Testis (tissue), 2 donors: Measurements from ENCODE around the gene HERC4.

ENCODE experiments used
- POLR2A ChIP-seq: fragments of 450-650 bp; IDR thresholded peaks from one replicate; pipeline ENCODE4 v1.6.1; 2017; ENCODE audit warnings: antibody characterized with exemption, mild to moderate bottlenecking, moderate library complexity
- TF ChIP-seq, protein P1 (sequence below), 3 experiments: fragments of 450-650 bp in 2 of 3; fragments of 200-600 bp in 1 of 3; sonication (generic) in 1 of 3; IDR thresholded peaks; one replicate each; pipeline ENCODE4 v1.5.1; 2016 to 2019; ENCODE audit warnings: antibody characterized with exemption in 3 of 3, mild to moderate bottlenecking in 2 of 3, moderate library complexity in 1 of 3

DNA sequence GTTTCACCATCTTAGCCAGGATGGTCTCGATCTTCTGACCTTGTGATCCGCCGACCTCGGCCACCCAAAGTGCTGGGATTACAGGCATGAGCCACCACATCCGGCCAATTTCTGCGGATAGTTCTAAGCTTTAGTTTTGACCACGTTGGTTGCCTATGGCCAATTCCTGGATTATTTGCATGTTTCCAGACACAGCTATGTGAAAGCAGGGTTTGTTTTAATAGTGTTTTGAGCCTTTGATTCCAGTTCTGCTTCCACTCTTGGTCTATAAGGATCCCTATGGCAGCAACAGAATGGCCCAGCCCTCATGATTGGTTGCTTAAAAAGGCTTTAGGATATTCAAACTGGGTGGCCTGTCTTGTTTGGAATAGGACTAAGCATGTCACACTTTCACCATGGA is 171.5 kb downstream of the HERC4 start:
- TF ChIP-seq, protein P1, sequence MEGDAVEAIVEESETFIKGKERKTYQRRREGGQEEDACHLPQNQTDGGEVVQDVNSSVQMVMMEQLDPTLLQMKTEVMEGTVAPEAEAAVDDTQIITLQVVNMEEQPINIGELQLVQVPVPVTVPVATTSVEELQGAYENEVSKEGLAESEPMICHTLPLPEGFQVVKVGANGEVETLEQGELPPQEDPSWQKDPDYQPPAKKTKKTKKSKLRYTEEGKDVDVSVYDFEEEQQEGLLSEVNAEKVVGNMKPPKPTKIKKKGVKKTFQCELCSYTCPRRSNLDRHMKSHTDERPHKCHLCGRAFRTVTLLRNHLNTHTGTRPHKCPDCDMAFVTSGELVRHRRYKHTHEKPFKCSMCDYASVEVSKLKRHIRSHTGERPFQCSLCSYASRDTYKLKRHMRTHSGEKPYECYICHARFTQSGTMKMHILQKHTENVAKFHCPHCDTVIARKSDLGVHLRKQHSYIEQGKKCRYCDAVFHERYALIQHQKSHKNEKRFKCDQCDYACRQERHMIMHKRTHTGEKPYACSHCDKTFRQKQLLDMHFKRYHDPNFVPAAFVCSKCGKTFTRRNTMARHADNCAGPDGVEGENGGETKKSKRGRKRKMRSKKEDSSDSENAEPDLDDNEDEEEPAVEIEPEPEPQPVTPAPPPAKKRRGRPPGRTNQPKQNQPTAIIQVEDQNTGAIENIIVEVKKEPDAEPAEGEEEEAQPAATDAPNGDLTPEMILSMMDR (IDR thresholded peaks at IDR 0.05), result no peak
- TF ChIP-seq POLR2A, result no peak
